ENCODE data around the gene CHN1. TPM values are rescaled to one million over a fixed set of nuclear protein-coding genes. Genes with fewer than 3 reads are reported as not detected.

Gene CHN1
- polyA plus RNA-seq, 1 donor (not counting 4 experiments of a cell fraction or from before 2014, with no cell fraction given): 2.3 TPM

- Histone ChIP-seq H3K4me2 (ENCODE audit: control insufficient read depth, extremely low read depth, insufficient read depth, low read depth, low read length) (peak overlapping the region; percentile 72), H3K27ac (ENCODE audit: control insufficient read depth, insufficient read depth, low read length) (no peak overlapping the region), H3K36me3 (ENCODE audit: control insufficient read depth in 2 of 2, extremely low read depth in 1 of 2, insufficient read depth in 2 of 2, low read length in 2 of 2) (no peaks in the 10 kb centered on the region), H4K20me1 (ENCODE audit: control insufficient read depth, extremely low read depth, insufficient read depth, low read length) (no peaks in the 10 kb centered on the region), H3K4me1 (ENCODE audit: control insufficient read depth, extremely low read depth, insufficient read depth, low read length) (peaks cover 12% of the 10 kb centered on the region), H3K9me1 (ENCODE audit: control insufficient read depth, extremely low read depth, insufficient read depth, low read length) (no peaks in the 10 kb centered on the region), H2AFZ (ENCODE audit: control insufficient read depth, low read length) (peak overlapping the region; percentile 88), H3K9me3 (ENCODE audit: control insufficient read depth, low read depth, low read length) (no peaks in the 10 kb centered on the region), H3K9ac (ENCODE audit: control insufficient read depth, extremely low read depth, insufficient read depth, low read length) (no peak overlapping the region), H3K79me2 (ENCODE audit: control insufficient read depth, insufficient read depth, low read length) (no peaks in the 10 kb centered on the region), H3K4me3 (ENCODE audit: control insufficient read depth in 2 of 3, extremely low read depth in 1 of 3, insufficient read depth in 2 of 3, low read depth in 1 of 3, low read length in 3 of 3) (peak overlapping the region in 2 of 3 experiments; percentile 18 to 24), H3K27me3 (ENCODE audit: control insufficient read depth, extremely low read depth, insufficient read depth, low read length) (no peaks in the 10 kb centered on the region)
- DNase-seq (ENCODE audit: low read depth, low spot score): no peak
- FAIRE-seq: peak; percentile 64
- dilution Hi-C loops (cut with MboI; ENCODE audit: extremely low pct_ligation_motif_present, low sequenced_read_pairs): no loop called here
- no peak for TF ChIP-seq CTCF (optimal IDR thresholded peaks at IDR 0.05 in 1 of 3, IDR thresholded peaks at IDR 0.05 in 1 of 3, conservative IDR thresholded peaks at IDR 0.05 in 1 of 3; ENCODE audit: extremely low read depth in 1 of 3, insufficient read depth in 2 of 3, low read length in 3 of 3)
- TF ChIP-seq EZH2 (IDR thresholded peaks at IDR 0.05; ENCODE audit: low read length): no peak
Observed at GRCh38 chr2:174846941-174847938, 157.9 kb downstream of the CHN1 start.

GRCh38 chr2:174846218-174846617, 159.0 kb downstream of the CHN1 start:
- FAIRE-seq (no peak), DNase-seq (ENCODE audit: low read depth, low spot score) (no peak)
- no peak overlapping the region for H3K4me3 ChIP-seq (ENCODE audit: control insufficient read depth in 2 of 3, extremely low read depth in 1 of 3, insufficient read depth in 2 of 3, low read depth in 1 of 3, low read length in 3 of 3)
- TF ChIP-seq CTCF (optimal IDR thresholded peaks at IDR 0.05 in 1 of 3, IDR thresholded peaks at IDR 0.05 in 1 of 3, conservative IDR thresholded peaks at IDR 0.05 in 1 of 3; ENCODE audit: extremely low read depth in 1 of 3, insufficient read depth in 2 of 3, low read length in 3 of 3) (no peak), EZH2 (IDR thresholded peaks at IDR 0.05; ENCODE audit: low read length) (no peak)
- H3K4me2 ChIP-seq (ENCODE audit: control insufficient read depth, extremely low read depth, insufficient read depth, low read depth, low read length): no peak overlapping the region
- dilution Hi-C loops (cut with MboI; ENCODE audit: extremely low pct_ligation_motif_present, low sequenced_read_pairs): no loop called here
- H3K9me1 ChIP-seq (ENCODE audit: control insufficient read depth, extremely low read depth, insufficient read depth, low read length): no peaks in the 10 kb centered on the region
- peaks cover 12% of the 10 kb centered on the region for H3K4me1 ChIP-seq (ENCODE audit: control insufficient read depth, extremely low read depth, insufficient read depth, low read length)
- H2AFZ ChIP-seq (ENCODE audit: control insufficient read depth, low read length): no peak overlapping the region
- H3K27ac ChIP-seq (ENCODE audit: control insufficient read depth, insufficient read depth, low read length): no peak overlapping the region
- H3K27me3 ChIP-seq (ENCODE audit: control insufficient read depth, extremely low read depth, insufficient read depth, low read length): no peaks in the 10 kb centered on the region
- no peaks in the 10 kb centered on the region for H4K20me1 ChIP-seq (ENCODE audit: control insufficient read depth, extremely low read depth, insufficient read depth, low read length)
- no peaks in the 10 kb centered on the region for H3K9me3 ChIP-seq (ENCODE audit: control insufficient read depth, low read depth, low read length)
- no peak overlapping the region for H3K9ac ChIP-seq (ENCODE audit: control insufficient read depth, extremely low read depth, insufficient read depth, low read length)
- no peaks in the 10 kb centered on the region for H3K79me2 ChIP-seq (ENCODE audit: control insufficient read depth, insufficient read depth, low read length)
- no peaks in the 10 kb centered on the region for H3K36me3 ChIP-seq (ENCODE audit: control insufficient read depth in 2 of 2, extremely low read depth in 1 of 2, insufficient read depth in 2 of 2, low read length in 2 of 2)
